Measurements from ENCODE around the gene MTFR1L. TPM values are rescaled to one million over a fixed set of nuclear protein-coding genes. Genes with fewer than 3 reads are reported as not detected.
A peak's percentile ranks its signal among the peaks of the same experiment; 100 is the strongest.

MTFR1L gene
- polyA plus RNA-seq, 1 of the 3 experiments (the other 2 are of a cell fraction) = 53.6 TPM

GRCh38 chr1:25772692-25773245 is 47.0 kb upstream of the MTFR1L start:
- Histone ChIP-seq H3K9ac (no peak overlapping the region), H3F3A (replicated peaks; ENCODE audit: insufficient read depth) (no peaks in the 10 kb centered on the region), H4K20me1 (ENCODE audit: insufficient read depth) (no peaks in the 10 kb centered on the region), H3K36me3 (replicated peaks in 1 of 2; ENCODE audit: control insufficient read depth in 1 of 2, insufficient read depth in 2 of 2, low read length in 1 of 2) (no peaks in the 10 kb centered on the region), H3K79me2 (ENCODE audit: insufficient read depth) (no peaks in the 10 kb centered on the region), H3K4me2 (no peak overlapping the region), H3K4me1 (ENCODE audit: control insufficient read depth in 1 of 2, insufficient read depth in 2 of 2, low read depth in 1 of 2, low read length in 1 of 2) (peaks cover 0 to 66% of the 10 kb centered on the region in 2 experiments; a peak in 1 of 4 replicates), H3K9me2 (no peaks in the 10 kb centered on the region), H2AFZ (ENCODE audit: low read depth) (no peak overlapping the region), H3K27me3 (ENCODE audit: insufficient read depth) (no peaks in the 10 kb centered on the region), H3K27ac (ENCODE audit: low read depth in 2 of 2, low read length in 1 of 2) (peak overlapping the region in 1 of 2 experiments; percentile 89; a peak in 2 of 4 replicates), H3K4me3 (ENCODE audit: low read depth in 2 of 2, low read length in 1 of 2) (no peak overlapping the region), H3K9me3 (no peaks in the 10 kb centered on the region)
- POLR2A ChIA-PET = no interaction called here
- no peak for DNase-seq
- WGBS (ENCODE audit: low lambda C conversion rate) = 84% methylated on average over 5 of the region's 5 CpGs
- CTCF ChIA-PET = interaction anchor here (0.6 to 1.6 kb wide), 6 partner anchors 13 to 154 kb away, joined by 3 to 5 read pairs (median 3); no protein-coding TSS in a partner anchor
- no peak for TF ChIP-seq CHD2 (IDR thresholded peaks at IDR 0.05; ENCODE audit: low read length, partially characterized antibody)
- no peak for TF ChIP-seq FOXJ3 (CRISPR knock-in tag; IDR thresholded peaks at IDR 0.05)
- no peak for TF ChIP-seq POLR2AphosphoS5 (IDR thresholded peaks at IDR 0.05; ENCODE audit: low read depth, low read length)
- TF ChIP-seq TCF12 (IDR thresholded peaks at IDR 0.05) = no peak
- TF ChIP-seq EP300 (IDR thresholded peaks at IDR 0.05; ENCODE audit: borderline replicate concordance in 1 of 2, low read depth in 1 of 2, low read length in 1 of 2) = no peak
- TF ChIP-seq SIN3A (IDR thresholded peaks at IDR 0.05; ENCODE audit: borderline replicate concordance, low read depth, low read length) = no peak
- TF ChIP-seq IRF3 (IDR thresholded peaks at IDR 0.05; ENCODE audit: low read depth, low read length) = no peak
- no peak for TF ChIP-seq MXI1 (IDR thresholded peaks at IDR 0.05; ENCODE audit: low read depth, low read length)
- no peak for TF ChIP-seq NFIC (IDR thresholded peaks at IDR 0.05; ENCODE audit: borderline replicate concordance)
- TF ChIP-seq FOSL2 (IDR thresholded peaks at IDR 0.05; ENCODE audit: borderline replicate concordance, low read depth) = no peak
- TF ChIP-seq FOXM1 (IDR thresholded peaks at IDR 0.05; ENCODE audit: low read depth) = no peak
- no peak for TF ChIP-seq USF2 (IDR thresholded peaks at IDR 0.05; ENCODE audit: borderline replicate concordance, low read depth, low read length)
- TF ChIP-seq ELF1 (IDR thresholded peaks at IDR 0.05) = no peak
- no peak for TF ChIP-seq SMC3 (IDR thresholded peaks at IDR 0.05; ENCODE audit: low read depth, low read length)
- no peak for TF ChIP-seq CTCF (IDR thresholded peaks at IDR 0.05)
